Liver (tissue), 9 donors: ENCODE measurements around the gene GCN1. TPM values are rescaled to one million over a fixed set of nuclear protein-coding genes. Genes with fewer than 3 reads are reported as not detected.

Experiments used
- DNase-seq: peaks from one replicate; pipeline ENCODE4 v3.0.0-alpha.2; 2017; ENCODE audit warnings: low spot score
- H3K27ac ChIP-seq, 2 donors: one replicate each; pipeline ENCODE4 v1.7.0; 2013; ENCODE audit warnings: inconsistent platforms in 2 of 2, low read length in 2 of 2, control low read depth in 1 of 2, low read depth in 1 of 2, mild to moderate bottlenecking in 1 of 2
- H3K27me3 ChIP-seq, 4 donors: one replicate each; pipeline versions ENCODE4 v1.6.1 to v1.7.0; 2013; ENCODE audit warnings: low read length in 3 of 4, inconsistent platforms in 1 of 4, mild to moderate bottlenecking in 1 of 4, moderate library complexity in 1 of 4; ENCODE audit not compliant: control insufficient read depth in 4 of 4, insufficient read depth in 4 of 4
- H3K36me3 ChIP-seq, 4 donors: one replicate each; pipeline versions ENCODE4 v1.6.1 to v1.7.0; 2013; ENCODE audit warnings: low read length in 3 of 4, mild to moderate bottlenecking in 3 of 4, low read depth in 1 of 4, moderate library complexity in 1 of 4; ENCODE audit not compliant: control insufficient read depth in 4 of 4, insufficient read depth in 3 of 4
- H3K4me1 ChIP-seq, 4 donors: one replicate each; pipeline versions ENCODE4 v1.6.1 to v1.7.0; 2013; ENCODE audit warnings: low read length in 3 of 4, mild to moderate bottlenecking in 3 of 4, moderate library complexity in 1 of 4; ENCODE audit not compliant: control insufficient read depth in 4 of 4, insufficient read depth in 4 of 4
- H3K4me3 ChIP-seq, 3 donors: one replicate each; pipeline versions ENCODE4 v1.6.1 to v1.7.0; 2013; ENCODE audit warnings: low read length in 3 of 3, control low read depth in 1 of 3, low read depth in 1 of 3, mild to moderate bottlenecking in 1 of 3
- H3K9ac ChIP-seq, 2 donors: one replicate each; pipeline ENCODE4 v1.7.0; 2013; ENCODE audit warnings: low read length in 2 of 2, mild to moderate bottlenecking in 2 of 2, moderate library complexity in 2 of 2, control low read depth in 1 of 2, low read depth in 1 of 2
- H3K9me3 ChIP-seq, 4 donors: one replicate each; pipeline versions ENCODE4 v1.6.1 to v1.7.0; 2013; ENCODE audit warnings: low read length in 3 of 4; ENCODE audit not compliant: control insufficient read depth in 4 of 4
- ATF3 ChIP-seq: IDR thresholded peaks from 2 replicates; pipeline ENCODE4 v1.6.1; 2016; ENCODE audit warnings: antibody characterized with exemption
- CTCF ChIP-seq: fragments of 150-350 bp; IDR thresholded peaks from 2 replicates; pipeline ENCODE4 v1.5.1; 2017; ENCODE audit warnings: improper control_type of control experiment, low read depth, low read length; ENCODE audit not compliant: missing input control
- EGR1 ChIP-seq, 2 donors: IDR thresholded peaks; 2 replicates each; pipeline ENCODE4 v1.6.1; 2016 to 2018; ENCODE audit warnings: antibody characterized with exemption in 2 of 2, low read depth in 2 of 2
- FOXA1 ChIP-seq: IDR thresholded peaks from 2 replicates; pipeline ENCODE4 v1.6.1; 2016; ENCODE audit warnings: antibody characterized with exemption
- FOXA2 ChIP-seq: IDR thresholded peaks from 2 replicates; pipeline ENCODE4 v1.6.1; 2016; ENCODE audit warnings: antibody characterized with exemption
- GABPA ChIP-seq, 2 donors: IDR thresholded peaks in 1 of 2; conservative IDR thresholded peaks in 1 of 2; 2 replicates each; pipeline ENCODE4 v1.6.1; 2016; ENCODE audit warnings: antibody characterized with exemption in 2 of 2, mild to moderate bottlenecking in 1 of 2, moderate library complexity in 1 of 2
- HNF4A ChIP-seq, 2 donors: conservative IDR thresholded peaks; 2 replicates each; pipeline ENCODE4 v1.6.1; 2016; ENCODE audit warnings: antibody characterized with exemption in 2 of 2, mild to moderate bottlenecking in 2 of 2
- HNF4G ChIP-seq: IDR thresholded peaks from 2 replicates; pipeline ENCODE4 v1.6.1; 2016; ENCODE audit warnings: antibody characterized with exemption
- JUND ChIP-seq, 2 donors: IDR thresholded peaks; 2 replicates each; pipeline ENCODE4 v1.6.1; 2016; ENCODE audit warnings: antibody characterized with exemption in 2 of 2
- MAX ChIP-seq: IDR thresholded peaks from 2 replicates; pipeline ENCODE4 v1.6.1; 2016; ENCODE audit warnings: antibody characterized with exemption
- NR2F2 ChIP-seq: IDR thresholded peaks from 2 replicates; pipeline ENCODE4 v1.6.1; 2016; ENCODE audit warnings: antibody characterized with exemption
- RAD21 ChIP-seq, 2 donors: IDR thresholded peaks; 2 replicates each; pipeline ENCODE4 v1.6.1; 2016; ENCODE audit warnings: antibody characterized with exemption in 2 of 2, mild to moderate bottlenecking in 2 of 2
- REST ChIP-seq: IDR thresholded peaks from 2 replicates; pipeline ENCODE4 v1.6.1; 2016; ENCODE audit warnings: antibody characterized with exemption, mild to moderate bottlenecking
- RXRA ChIP-seq, 2 donors: IDR thresholded peaks; 2 replicates each; pipeline ENCODE4 v1.6.1; 2017 to 2018; ENCODE audit warnings: antibody characterized with exemption in 2 of 2, mild to moderate bottlenecking in 1 of 2
- SP1 ChIP-seq: IDR thresholded peaks from 2 replicates; pipeline ENCODE4 v1.6.1; 2018; ENCODE audit warnings: antibody characterized with exemption, mild to moderate bottlenecking
- TAF1 ChIP-seq: conservative IDR thresholded peaks from 2 replicates; pipeline ENCODE4 v1.6.1; 2016; ENCODE audit warnings: antibody characterized with exemption, mild to moderate bottlenecking
- YY1 ChIP-seq: IDR thresholded peaks from 2 replicates; pipeline ENCODE4 v1.6.1; 2016; ENCODE audit warnings: antibody characterized with exemption, mild to moderate bottlenecking
- WGBS: extraction: QIAGEN DNeasy Blood & Tissue Kit; methylation state at CpG from one replicate; pipeline ENCODE4 v1.1.7; 2013; 5-methylcytosine and 5-hydroxymethylcytosine counted together
- polyA plus RNA-seq, 2 donors: library from polyadenylated mRNA; stranded (reverse) in 1 of 2; unstranded in 1 of 2; fragments of 200-250 nt in 1 of 2; fragments of >200 nt in 1 of 2; fragmentation: Nextera tagmentation in 1 of 2; extraction: Ambion mirVana in 1 of 2; gene quantifications; one replicate each; pipeline versions ENCODE4 v1.2.1 to v1.2.3, GENCODE V29; 2013 to 2015
- total RNA-seq, 2 donors: library from RNA; depleted of rRNA; stranded (reverse); fragments of >200 nt; gene quantifications; one replicate each; pipeline ENCODE4 v1.2.3, GENCODE V29; 2014
- donor health status: healthy.
- donor health status: healthy.
- donor health status: healthy.
- donor health status: healthy.
- donor health status: healthy.

The GCN1 gene
- total and polyA plus RNA-seq, 4 donors: 7.3 to 78.6 (median 25.8) TPM

- 79% methylated on average over 9 of the region's 9 CpGs for WGBS
- Histone ChIP-seq H3K9ac (no peak overlapping the region), H3K36me3 (no peaks in the 10 kb centered on the region), H3K4me3 (no peak overlapping the region), H3K4me1 (peaks cover 8 to 32% (median 19%) of the 10 kb centered on the region in 4 donors), H3K9me3 (no peaks in the 10 kb centered on the region), H3K27me3 (no peaks in the 10 kb centered on the region), H3K27ac (peak overlapping the region; percentile 44 to 51)
- no peak for DNase-seq
- TF ChIP-seq GABPA (IDR thresholded peaks at IDR 0.05 in 1 of 2, conservative IDR thresholded peaks at IDR 0.05 in 1 of 2): no peak
- TF ChIP-seq JUND (IDR thresholded peaks at IDR 0.05): no peak
Measured at GRCh38 chr12:120241561-120242274, 47.2 kb upstream of the GCN1 start.

- H3K9ac ChIP-seq: no peak overlapping the region
- no peak for DNase-seq
- H3K27me3 ChIP-seq: no peaks in the 10 kb centered on the region
- 79% methylated on average over 5 of the region's 5 CpGs for WGBS
- H3K4me3 ChIP-seq: no peak overlapping the region
- H3K4me1 ChIP-seq: peaks cover 8 to 35% (median 22%) of the 10 kb centered on the region in 4 donors
- TF ChIP-seq TAF1 (no peak), EGR1 (IDR thresholded peaks at IDR 0.05; ENCODE audit: low read depth in 2 of 2) (no peak), NR2F2 (peak; percentile 88)
- no peaks in the 10 kb centered on the region for H3K9me3 ChIP-seq
- peak overlapping the region in 1 of 2 donors; percentile 44 for H3K27ac ChIP-seq
- no peaks in the 10 kb centered on the region for H3K36me3 ChIP-seq
Measured at GRCh38 chr12:120240495-120240833, 45.9 kb upstream of the GCN1 start.

GRCh38 chr12:120239776-120240494 lies 45.4 kb upstream of the GCN1 start:
- Histone ChIP-seq H3K4me3 (no peak overlapping the region), H3K4me1 (peaks cover 13 to 40% (median 27%) of the 10 kb centered on the region in 4 donors), H3K36me3 (no peaks in the 10 kb centered on the region), H3K27me3 (no peaks in the 10 kb centered on the region), H3K9ac (no peak overlapping the region), H3K27ac (peak overlapping the region in 1 of 2 donors; percentile 13), H3K9me3 (no peaks in the 10 kb centered on the region)
- DNase-seq: no peak
- 95% methylated on average over 2 of the region's 2 CpGs for WGBS
- TF ChIP-seq RXRA (IDR thresholded peaks at IDR 0.05) (no peak), MAX (no peak), ATF3 (no peak), GABPA (IDR thresholded peaks at IDR 0.05 in 1 of 2, conservative IDR thresholded peaks at IDR 0.05 in 1 of 2) (no peak), JUND (IDR thresholded peaks at IDR 0.05) (no peak), TAF1 (no peak), REST (no peak), RAD21 (IDR thresholded peaks at IDR 0.05) (no peak), CTCF (no peak), HNF4G (no peak), YY1 (no peak), SP1 (no peak), FOXA1 (no peak), HNF4A (conservative IDR thresholded peaks at IDR 0.05) (no peak), FOXA2 (no peak)
